Heart left ventricle (tissue), 16 donors: ENCODE measurements around the gene OR13C5. TPM values are rescaled to one million over a fixed set of nuclear protein-coding genes. Genes with fewer than 3 reads are reported as not detected.
"Not testable (repeated sequence)": the region's sequence is repeated elsewhere in the genome, so short reads cannot be mapped to it uniquely, and the experiment has no call there.

Experiments used
- ATAC-seq, 4 donors: fragments of 200-7000 bp; cut with Tn5 transposase; one replicate each; pipeline ENCODE4 v1.9.1; 2020 to 2022; ENCODE audit warnings: moderate library complexity in 4 of 4, mild to moderate bottlenecking in 3 of 4, moderate number of reproducible peaks in 1 of 4
- DNase-seq, 5 donors: peaks; one replicate each; pipeline ENCODE4 v3.0.0-alpha.2; 2020
- H3K27ac ChIP-seq, 12 donors: fragments of 200-600 bp; sonication (generic) in 4 of 12; one replicate each; pipeline versions ENCODE4 v1.5.0 to v1.8.0; 2016 to 2022; ENCODE audit warnings: mild to moderate bottlenecking in 2 of 12
- H3K27me3 ChIP-seq, 9 donors: fragments of 200-600 bp; sonication (generic) in 2 of 9; one replicate each; pipeline versions ENCODE4 v1.5.1 to v1.8.0; 2016 to 2022; ENCODE audit warnings: mild to moderate bottlenecking in 3 of 9
- H3K36me3 ChIP-seq, 9 donors: fragments of 200-600 bp; sonication (generic) in 2 of 9; one replicate each; pipeline versions ENCODE4 v1.5.0 to v1.8.0; 2018 to 2022; ENCODE audit warnings: mild to moderate bottlenecking in 2 of 9
- H3K4me1 ChIP-seq, 12 donors: fragments of 200-600 bp; sonication (generic) in 4 of 12; one replicate each; pipeline versions ENCODE4 v1.5.0 to v1.8.0; 2016 to 2022; ENCODE audit warnings: mild to moderate bottlenecking in 3 of 12
- H3K4me3 ChIP-seq, 12 donors: fragments of 200-600 bp; sonication (generic) in 4 of 12; one replicate each; pipeline versions ENCODE4 v1.5.0 to v1.8.0; 2017 to 2022; ENCODE audit warnings: mild to moderate bottlenecking in 9 of 12, moderate library complexity in 4 of 12
- H3K9me3 ChIP-seq, 12 donors: fragments of 200-600 bp; sonication (generic) in 4 of 12; one replicate each; pipeline versions ENCODE4 v1.5.0 to v1.8.0; 2016 to 2022; ENCODE audit warnings: mild to moderate bottlenecking in 1 of 12
- POLR2A ChIP-seq, 2 donors: fragments of 450-650 bp; IDR thresholded peaks; one replicate each; pipeline ENCODE4 v1.6.1; 2017; ENCODE audit warnings: antibody characterized with exemption in 2 of 2, mild to moderate bottlenecking in 2 of 2, moderate library complexity in 2 of 2
- WGBS, 4 donors: extraction: QIAGEN DNeasy Blood & Tissue Kit in 2 of 4; methylation state at CpG; one replicate each; pipeline versions ENCODE4 v1.1.5 to v1.1.7; 2013 to 2018; 5-methylcytosine and 5-hydroxymethylcytosine counted together
- intact Hi-C, 10 donors: fragments of 100-400 bp; cut with DNase I; formaldehyde crosslinking; loops; one replicate each; pipeline versions ENCODE4 v1.11.1 to v1.14.2; 2022
- long read RNA-seq, 3 donors: library from polyadenylated mRNA; unstranded; transcript quantifications; one replicate each; pipeline ENCODE4 v2.0.0, GENCODE V29; 2020 to 2021
- polyA plus RNA-seq, 2 donors: library from polyadenylated mRNA; stranded (reverse); fragments of 200-250 nt; gene quantifications; one replicate each; pipeline ENCODE4 v1.2.3, GENCODE V29; 2013
- total RNA-seq, 9 donors: library from RNA; depleted of rRNA in 2 of 9; stranded (reverse); fragments of >200 nt in 2 of 9; fragmentation: NEBNext Ultra II Directional in 3 of 9; extraction: Animal tissue kit (Norgen Biotek cat#: 25700) in 3 of 9; gene quantifications; one replicate each; pipeline versions ENCODE4 v1.1.0 to v1.2.4, GENCODE V29; 2016 to 2023
- TF ChIP-seq, protein P1 (sequence below), 12 donors: fragments of 200-600 bp; sonication (generic) in 4 of 12; IDR thresholded peaks; one replicate each; pipeline versions ENCODE4 v1.5.0 to v1.8.0; 2018 to 2022; ENCODE audit warnings: antibody characterized with exemption in 12 of 12, mild to moderate bottlenecking in 5 of 12
- donor health status: ischemic (EF 13 %, LVEDD 7.1; RV severe dilation, severe dysfunction).
- donor health status: healthy with polysubstance abuse.
- donor health status: DM: no; HTN: yes; CAD: no.
- donor health status: DM: no; HTN: no; CAD: no.
- donor health status: ischemic (EF 25% LVEDD 6.9; RV normal size, moderate dysfunction).
- donor health status: ischemic (EF 25% LVEDD 5.7; RV mildly dilated, moderate dysfunction).
- donor health status: healthy.
- donor health status: DM: yes; HTN: yes; CAD: no.
- donor health status: ischemic (EF 35%, LVEDD 5.7; RV mildly dilated, moderate dysfunction).
- donor health status: nonischemic (EF 11% LVEDD 7.7; RV severe dilation, severe dysfunction).
- donor health status: DM: yes; HTN: yes; CAD: no.
- donor health status: PGD.
- donor health status: ischemic (EF 29% LVEDD 5.4; RV normal size, mild dysfunction).
- donor health status: nonischemic (EF 23%, LVEDD 6.1; RV moderate dilation, normal function).

OR13C5 gene, protein sequence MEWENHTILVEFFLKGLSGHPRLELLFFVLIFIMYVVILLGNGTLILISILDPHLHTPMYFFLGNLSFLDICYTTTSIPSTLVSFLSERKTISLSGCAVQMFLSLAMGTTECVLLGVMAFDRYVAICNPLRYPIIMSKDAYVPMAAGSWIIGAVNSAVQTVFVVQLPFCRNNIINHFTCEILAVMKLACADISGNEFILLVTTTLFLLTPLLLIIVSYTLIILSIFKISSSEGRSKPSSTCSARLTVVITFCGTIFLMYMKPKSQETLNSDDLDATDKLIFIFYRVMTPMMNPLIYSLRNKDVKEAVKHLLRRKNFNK
- total RNA-seq (not detected), polyA plus RNA-seq (not detected)
- long read RNA-seq, donor 1: 0 reads
- long read RNA-seq, donor 2: 0 reads
- long read RNA-seq, donor 3: 0 reads

GRCh38 chr9:104599313-104599712 lies at the start of gene OR13C5:
TSS of gene OR13C5 (minus strand) at chr9:104599413. CDS start at chr9:104599413, 0 bp downstream.
- H3K36me3 ChIP-seq, ATAC-seq, H3K27ac ChIP-seq, H3K27me3 ChIP-seq, DNase-seq, H3K4me1 ChIP-seq, H3K9me3 ChIP-seq, intact Hi-C loops, H3K4me3 ChIP-seq: not testable (repeated sequence)

DNA sequence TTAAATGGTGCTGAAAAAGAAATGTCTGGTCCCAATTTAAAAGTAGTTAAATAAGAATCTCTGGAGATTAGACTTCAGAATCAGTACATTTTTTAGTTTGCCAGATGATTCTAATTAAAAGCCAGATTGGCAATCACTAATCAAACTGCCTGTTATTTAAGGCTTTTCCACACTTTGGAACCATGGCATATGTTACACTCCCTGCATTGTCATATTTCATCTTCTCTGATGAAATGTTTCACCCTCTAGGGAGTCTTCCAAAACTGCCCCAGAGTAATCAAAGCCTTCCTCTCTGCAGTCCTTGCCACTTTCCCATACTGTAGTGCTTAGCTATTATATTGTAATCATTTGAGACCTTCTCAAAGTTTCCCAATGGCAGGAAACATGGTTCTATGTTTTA lies 36.2 kb upstream of the OR13C5 start:
- peaks cover 0 to 32% (median 14%) of the 10 kb centered on the region in 12 donors for H3K9me3 ChIP-seq
- H3K36me3 ChIP-seq: no peaks in the 10 kb centered on the region
- no peaks in the 10 kb centered on the region for H3K4me1 ChIP-seq
- H3K4me3 ChIP-seq: no peak overlapping the region
- no peak overlapping the region for H3K27ac ChIP-seq
- no peak for TF ChIP-seq POLR2A (IDR thresholded peaks at IDR 0.05)
- TF ChIP-seq, protein P1, sequence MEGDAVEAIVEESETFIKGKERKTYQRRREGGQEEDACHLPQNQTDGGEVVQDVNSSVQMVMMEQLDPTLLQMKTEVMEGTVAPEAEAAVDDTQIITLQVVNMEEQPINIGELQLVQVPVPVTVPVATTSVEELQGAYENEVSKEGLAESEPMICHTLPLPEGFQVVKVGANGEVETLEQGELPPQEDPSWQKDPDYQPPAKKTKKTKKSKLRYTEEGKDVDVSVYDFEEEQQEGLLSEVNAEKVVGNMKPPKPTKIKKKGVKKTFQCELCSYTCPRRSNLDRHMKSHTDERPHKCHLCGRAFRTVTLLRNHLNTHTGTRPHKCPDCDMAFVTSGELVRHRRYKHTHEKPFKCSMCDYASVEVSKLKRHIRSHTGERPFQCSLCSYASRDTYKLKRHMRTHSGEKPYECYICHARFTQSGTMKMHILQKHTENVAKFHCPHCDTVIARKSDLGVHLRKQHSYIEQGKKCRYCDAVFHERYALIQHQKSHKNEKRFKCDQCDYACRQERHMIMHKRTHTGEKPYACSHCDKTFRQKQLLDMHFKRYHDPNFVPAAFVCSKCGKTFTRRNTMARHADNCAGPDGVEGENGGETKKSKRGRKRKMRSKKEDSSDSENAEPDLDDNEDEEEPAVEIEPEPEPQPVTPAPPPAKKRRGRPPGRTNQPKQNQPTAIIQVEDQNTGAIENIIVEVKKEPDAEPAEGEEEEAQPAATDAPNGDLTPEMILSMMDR (IDR thresholded peaks at IDR 0.05): no peak
- DNase-seq (no peak), ATAC-seq (no peak)
- no peaks in the 10 kb centered on the region for H3K27me3 ChIP-seq
- intact Hi-C loops: no loop called here

DNA sequence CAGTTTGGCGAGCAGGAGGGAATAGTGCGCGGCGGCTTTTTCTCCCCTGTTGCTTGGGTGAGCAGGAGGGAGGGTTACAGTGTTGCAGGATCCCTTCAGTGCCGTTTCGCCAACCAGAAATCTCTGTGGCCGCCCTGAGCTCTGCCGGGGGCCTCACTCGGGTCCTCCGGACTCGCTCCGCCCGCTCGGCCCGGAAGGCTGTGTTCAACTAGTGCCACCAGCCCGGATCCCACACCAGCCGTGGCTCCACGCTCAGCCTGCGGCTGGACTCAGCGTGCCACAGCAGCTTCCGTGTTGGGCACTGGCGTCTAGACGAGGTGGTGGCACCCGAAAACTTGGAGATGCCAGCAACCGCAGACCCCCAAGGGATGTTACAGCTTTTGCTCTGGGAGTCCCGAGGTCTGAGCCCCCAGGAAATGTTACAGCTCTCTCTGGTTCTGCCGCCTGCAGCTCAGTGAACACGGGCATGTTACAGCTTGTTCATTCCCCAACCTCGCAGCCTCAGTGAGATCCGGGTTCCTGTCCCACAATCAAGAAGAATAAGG lies 34.8 kb upstream of the OR13C5 start:
- Histone ChIP-seq H3K4me1 (no peaks in the 10 kb centered on the region), H3K36me3 (no peaks in the 10 kb centered on the region), H3K27me3 (no peaks in the 10 kb centered on the region), H3K9me3 (peaks cover 0 to 18% (median 6%) of the 10 kb centered on the region in 12 donors), H3K4me3 (no peak overlapping the region), H3K27ac (no peak overlapping the region)
- DNase-seq (no peak), ATAC-seq (no peak)
- no peak for TF ChIP-seq POLR2A (IDR thresholded peaks at IDR 0.05)
- TF ChIP-seq, protein P1 (IDR thresholded peaks at IDR 0.05): no peak
- 92 to 95% (median 93%) methylated on average over 24 to 30 of the region's 30 CpGs for WGBS, 4 donors
- intact Hi-C loops: no loop called here

GRCh38 chr9:104625964-104626363 lies 26.8 kb upstream of the OR13C5 start:
- ATAC-seq, intact Hi-C loops, H3K4me1 ChIP-seq, DNase-seq, H3K27me3 ChIP-seq, H3K27ac ChIP-seq, H3K9me3 ChIP-seq, H3K36me3 ChIP-seq, H3K4me3 ChIP-seq: not testable (repeated sequence)

DNA sequence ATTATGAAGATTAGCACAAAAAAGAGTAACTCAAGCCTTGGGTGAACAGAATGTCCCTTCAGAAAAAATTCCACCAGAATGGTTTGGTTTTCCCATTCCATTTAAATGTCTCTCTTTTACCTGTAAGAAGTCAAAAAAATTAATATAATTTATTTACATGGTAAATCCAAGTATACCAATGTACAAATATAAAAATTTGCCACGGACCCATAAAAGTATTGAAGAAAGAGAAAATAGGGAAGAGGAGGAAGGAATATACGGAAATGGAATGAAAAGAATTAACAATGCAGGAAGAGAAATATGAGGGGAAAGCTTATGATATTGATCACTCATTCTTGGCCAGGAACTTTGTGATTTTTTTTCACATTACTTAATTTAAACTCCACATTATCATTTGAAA lies 18.9 kb upstream of the OR13C5 start, which contains the start of gene OR13C9:
Gene OR13C9, minus strand, starts transcription at position 101 of the 400 bp plus-strand sequence. Its CDS starts 0 bp downstream, at position 101.
- Histone ChIP-seq H3K27ac (no peak within 1 kb of the TSS), H3K4me1 (no peaks in the 10 kb centered on the region), H3K36me3 (no peaks in the 10 kb centered on the region), H3K27me3 (no peaks in the 10 kb centered on the region), H3K9me3 (peaks cover 0 to 7% (median 0%) of the 10 kb centered on the region in 12 donors), H3K4me3 (no peak within 1 kb of the TSS)
- 56 to 80% (median 69%) methylated on average over 2 of the region's 2 CpGs for WGBS, 4 donors
- ATAC-seq (no peak), DNase-seq (no peak)
- intact Hi-C loops: no loop called here
- TF ChIP-seq, protein P1 (IDR thresholded peaks at IDR 0.05): no peak
- no peak for TF ChIP-seq POLR2A (IDR thresholded peaks at IDR 0.05)
